NCI-H2227 (cell line): ENCODE results near the gene THSD7A.

ENCODE experiments used
- DNase-seq: peaks from one replicate; lab custom pipeline; 2025; ENCODE audit not compliant: unreplicated experiment; lab: John Stamatoyannopoulos, UW

THSD7A gene

GRCh38 chr7:11587814-11588213 is 244.2 kb downstream of the THSD7A start:
- DNase-seq, result no peak

- DNase-seq, result no peak
Measured at GRCh38 chr7:11587048-11587447, 244.9 kb downstream of the THSD7A start.

DNA sequence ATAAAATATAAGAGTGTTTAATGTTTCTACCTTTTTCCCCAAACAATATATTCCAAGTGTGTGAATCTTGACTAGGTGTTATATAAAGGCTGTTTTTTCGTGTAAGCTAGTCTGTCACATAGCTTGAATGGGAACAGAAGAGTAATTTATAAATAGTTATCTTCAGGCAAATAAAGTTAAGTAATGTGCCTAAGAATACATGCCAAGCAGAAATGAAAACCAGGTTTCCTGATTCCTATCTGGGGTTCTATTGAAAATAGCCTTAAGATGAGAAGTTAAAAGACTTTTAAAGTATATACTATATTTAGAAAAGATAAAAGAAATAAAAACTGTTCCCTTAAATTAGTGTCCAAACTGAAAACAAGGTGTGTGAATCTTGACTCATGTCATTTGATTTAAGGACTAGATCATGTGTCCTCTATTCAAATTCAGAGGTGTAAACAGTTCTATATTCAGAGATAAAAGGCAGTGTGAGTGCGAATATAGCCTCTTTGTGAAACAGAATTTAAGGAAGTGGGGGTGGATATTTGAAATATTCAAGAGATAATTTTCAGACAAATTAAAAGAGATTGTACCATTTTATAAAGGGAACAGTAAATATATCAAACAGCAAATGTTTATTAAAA is 247.5 kb downstream of the THSD7A start:
- DNase-seq, result no peak

GRCh38 chr7:11579141-11579540 is 252.9 kb downstream of the THSD7A start:
- DNase-seq, result no peak

GRCh38 chr7:11576310-11576709 is 255.7 kb downstream of the THSD7A start:
- no peak for DNase-seq

DNA sequence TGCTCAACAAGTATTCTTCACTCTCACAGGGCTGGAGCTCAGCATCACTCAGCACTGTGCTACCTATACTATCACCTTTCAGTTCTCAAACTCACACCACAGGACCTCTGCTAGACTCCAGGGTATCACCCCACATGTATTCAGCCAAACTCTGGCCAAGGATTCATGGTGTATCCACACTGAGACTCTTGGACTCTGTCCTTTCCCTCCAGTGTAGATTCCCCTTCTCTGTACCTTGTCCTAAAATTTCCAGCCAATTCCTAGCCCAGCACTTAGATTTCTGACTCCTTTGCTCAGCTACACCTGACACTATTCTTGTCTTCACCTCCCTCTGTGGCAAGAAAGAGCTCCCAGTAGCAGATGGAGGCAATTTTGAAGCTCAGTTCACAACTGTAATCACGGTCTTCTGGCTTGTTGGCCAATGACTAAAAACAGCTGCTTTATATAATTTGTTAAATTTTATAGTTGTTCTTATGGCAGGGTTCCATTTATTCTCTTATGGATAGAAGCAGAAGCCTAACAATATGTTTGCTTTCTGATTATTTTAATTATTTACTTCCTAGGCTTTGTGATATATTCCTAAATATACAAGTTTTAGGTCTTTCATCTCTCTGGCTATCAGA is 258.8 kb downstream of the THSD7A start:
- no peak for DNase-seq

DNA sequence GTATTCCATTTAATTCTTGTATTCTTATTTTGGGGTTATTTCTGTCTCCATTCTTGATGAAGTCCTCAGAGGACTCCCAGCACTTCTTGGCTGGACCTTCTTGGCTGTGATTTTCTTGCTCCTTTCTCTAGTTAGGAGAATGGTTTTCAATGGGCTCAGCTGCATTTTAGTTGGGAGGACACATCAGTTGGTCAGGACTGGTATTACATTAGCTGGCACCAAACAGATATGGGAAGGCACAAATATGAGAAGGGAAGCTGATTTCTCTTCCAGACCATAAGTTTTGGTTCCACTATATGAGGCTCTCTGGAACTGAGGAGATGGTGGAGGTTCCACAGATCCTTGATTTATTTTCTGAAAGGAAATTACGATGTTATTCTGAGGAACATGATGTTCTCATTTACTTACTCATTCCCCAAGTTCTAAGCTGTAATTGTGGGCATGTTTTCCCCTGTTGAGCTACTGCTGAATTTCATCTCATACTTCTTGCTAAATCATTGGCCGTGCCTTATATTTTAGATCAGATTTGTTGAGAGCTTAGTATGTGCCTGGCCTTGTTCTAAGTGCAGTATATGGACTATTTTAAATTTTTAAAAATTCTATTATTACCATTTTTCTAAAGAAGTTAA is 261.0 kb downstream of the THSD7A start:
- no peak for DNase-seq

- DNase-seq, result no peak
Measured at GRCh38 chr7:11570205-11570604, 261.8 kb downstream of the THSD7A start.

- no peak for DNase-seq
Measured at GRCh38 chr7:11567571-11567970, 264.4 kb downstream of the THSD7A start.

GRCh38 chr7:11557627-11558026 is 274.4 kb downstream of the THSD7A start:
- DNase-seq, result no peak

DNA sequence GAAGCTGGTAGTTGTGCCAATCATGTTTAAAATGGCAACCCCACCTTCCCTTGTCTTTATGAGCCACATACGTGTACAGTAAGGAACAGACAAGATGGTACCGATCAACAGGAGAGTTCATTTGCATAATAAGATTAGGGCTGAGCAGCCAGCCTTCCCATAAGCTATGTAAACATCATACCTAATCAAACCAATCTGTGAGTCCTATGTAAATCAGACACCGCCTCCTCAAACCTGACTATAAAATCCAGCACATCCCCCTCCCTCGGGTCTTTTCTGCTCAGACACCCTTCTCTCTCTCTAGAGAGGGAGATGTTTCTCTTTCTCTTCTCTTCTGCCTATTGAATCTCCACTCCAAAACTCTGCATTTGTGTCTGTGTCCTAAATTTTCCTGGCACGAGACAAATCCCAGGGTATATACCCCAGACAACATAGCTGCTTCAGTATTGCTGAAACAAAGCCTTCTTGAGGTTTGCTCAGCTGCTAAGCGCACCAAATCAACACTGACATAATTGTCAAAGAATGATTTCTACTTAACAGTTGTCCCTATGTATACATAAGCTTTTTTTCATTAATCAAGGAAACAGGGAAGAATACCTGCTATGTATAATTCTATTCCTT is 279.2 kb downstream of the THSD7A start:
- no peak for DNase-seq

GRCh38 chr7:11551470-11551869 is 280.5 kb downstream of the THSD7A start:
- DNase-seq, result no peak

- DNase-seq, result no peak
Measured at GRCh38 chr7:11548532-11548931, 283.5 kb downstream of the THSD7A start.

DNA sequence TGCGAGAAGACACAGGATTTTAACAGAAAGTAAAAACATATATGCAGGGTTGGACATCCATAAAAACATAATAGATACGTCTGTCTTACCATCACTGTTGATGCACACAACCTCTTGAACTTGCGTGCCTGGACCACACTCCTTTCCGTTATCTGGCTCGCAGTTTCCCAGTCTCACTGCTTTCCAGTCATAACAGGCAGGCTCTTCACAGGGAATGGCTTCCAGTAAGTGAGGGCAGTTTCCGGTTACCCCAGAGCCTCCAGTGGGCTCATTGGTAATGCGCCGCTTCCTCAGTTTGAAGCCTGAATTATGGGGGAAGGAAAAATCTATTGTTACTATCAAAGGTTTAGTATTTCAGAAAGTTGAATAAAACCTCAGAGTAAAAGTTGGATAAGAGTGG is 290.7 kb downstream of the THSD7A start:
- no peak for DNase-seq

DNA sequence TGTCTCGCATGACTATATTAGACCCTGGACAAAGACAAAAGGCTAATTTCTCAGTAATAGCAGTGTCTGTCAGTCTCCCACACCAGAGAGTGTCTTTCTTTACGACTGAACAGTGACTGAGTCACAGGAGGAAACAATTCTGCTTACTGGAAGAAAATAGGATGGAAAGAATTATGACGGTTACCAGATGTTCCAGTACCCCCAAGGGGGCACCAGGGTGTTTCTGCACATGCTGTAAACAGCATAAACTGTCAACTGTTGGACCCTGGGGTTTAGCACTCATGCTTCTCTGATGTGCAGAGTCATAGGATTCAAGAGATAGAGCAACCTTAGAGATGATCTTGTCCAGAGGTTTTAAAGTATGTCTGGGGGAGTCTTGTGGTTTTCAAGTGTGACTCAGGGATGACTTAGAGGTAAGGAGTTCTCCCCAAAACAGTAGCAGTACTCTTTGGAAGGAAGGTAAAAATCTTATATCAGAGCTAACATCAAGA is 291.7 kb downstream of the THSD7A start:
- no peak for DNase-seq

DNA sequence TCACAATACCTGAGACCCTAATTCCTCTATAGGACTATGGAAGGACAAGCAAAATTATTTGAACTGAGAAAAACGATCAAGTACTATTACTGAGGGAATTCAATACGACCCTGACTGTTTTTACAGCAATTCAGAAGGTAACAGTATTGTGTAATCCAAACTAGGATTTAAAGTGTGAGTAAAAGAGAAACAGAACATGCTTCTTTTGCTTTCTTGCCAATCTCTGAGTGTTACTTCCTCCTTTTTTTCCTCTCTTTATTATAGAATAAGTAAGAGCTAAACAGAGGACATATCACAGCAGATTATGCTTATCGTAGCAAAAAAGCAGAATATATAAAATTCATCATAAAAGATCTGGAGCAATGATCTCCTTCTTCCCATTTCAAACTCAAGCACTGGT is 292.1 kb downstream of the THSD7A start:
- no peak for DNase-seq

DNA sequence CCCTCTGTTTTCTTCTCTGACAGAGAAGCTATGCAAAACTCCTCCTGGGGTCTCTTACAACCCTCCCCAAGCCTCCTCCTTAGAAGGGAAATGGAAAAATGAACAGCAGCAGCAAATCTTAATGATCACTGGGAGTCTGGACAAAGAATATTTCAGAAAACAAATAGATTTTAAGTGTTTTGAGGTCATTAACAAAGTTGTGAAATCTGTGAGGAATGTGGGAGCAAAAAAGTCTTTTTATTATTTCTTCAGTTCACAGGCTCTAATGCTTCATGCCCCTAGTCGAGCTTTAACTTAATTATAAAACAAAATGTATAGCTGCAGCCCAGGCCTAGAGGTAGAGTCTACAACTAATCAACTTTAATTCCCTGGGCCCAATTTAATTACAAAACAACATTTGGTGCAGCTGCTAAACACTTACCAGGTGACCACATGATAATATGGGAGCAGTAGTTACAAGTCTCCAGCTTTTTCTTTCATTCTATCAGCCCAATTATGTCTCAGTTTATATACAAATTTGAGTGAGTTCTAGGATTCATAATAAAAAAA is 293.2 kb downstream of the THSD7A start:
- no peak for DNase-seq

- no peak for DNase-seq
Measured at GRCh38 chr7:11533229-11533820, 298.7 kb downstream of the THSD7A start.

GRCh38 chr7:11529382-11529781 is 302.6 kb downstream of the THSD7A start:
- DNase-seq, result no peak

GRCh38 chr7:11527707-11528106 is 304.3 kb downstream of the THSD7A start:
- no peak for DNase-seq
